ENCODE results near the gene CCDC73. TPM values are rescaled to one million over a fixed set of nuclear protein-coding genes. Genes with fewer than 3 reads are reported as not detected.

CCDC73 gene
- total RNA-seq, 1 donor from 2014 or later: not detected

GRCh38 chr11:32658639-32659406 lies 135.6 kb downstream of the CCDC73 start:
- H3K27me3 ChIP-seq: no peaks in the 10 kb centered on the region
- H3K27ac ChIP-seq: no peak overlapping the region
- no peaks in the 10 kb centered on the region for H3K4me1 ChIP-seq
- DNase-seq (ENCODE audit: low spot score in 2 of 2): no peak
- H3K4me3 ChIP-seq: no peak overlapping the region
- no peak for TF ChIP-seq CTCF (IDR thresholded peaks at IDR 0.05)
- no peaks in the 10 kb centered on the region for H3K9me3 ChIP-seq
- intact Hi-C loops (cut with DNase I): no loop called here
- H3K36me3 ChIP-seq: no peaks in the 10 kb centered on the region

- intact Hi-C loops (cut with DNase I): no loop called here
- H3K36me3 ChIP-seq: no peaks in the 10 kb centered on the region
- no peak overlapping the region for H3K27ac ChIP-seq
- no peak overlapping the region for H3K4me3 ChIP-seq
- no peaks in the 10 kb centered on the region for H3K4me1 ChIP-seq
- H3K27me3 ChIP-seq: no peaks in the 10 kb centered on the region
- H3K9me3 ChIP-seq: no peaks in the 10 kb centered on the region
- DNase-seq (ENCODE audit: low spot score in 2 of 2): no peak
- no peak for TF ChIP-seq CTCF (IDR thresholded peaks at IDR 0.05)
These were observed 150.9 kb downstream of the CCDC73 start for GRCh38 chr11:32643526-32643925.

- no peaks in the 10 kb centered on the region for H3K9me3 ChIP-seq
- no peaks in the 10 kb centered on the region for H3K36me3 ChIP-seq
- intact Hi-C loops (cut with DNase I): no loop called here
- no peak overlapping the region for H3K27ac ChIP-seq
- H3K4me1 ChIP-seq: no peaks in the 10 kb centered on the region
- no peak overlapping the region for H3K4me3 ChIP-seq
- TF ChIP-seq CTCF (IDR thresholded peaks at IDR 0.05): no peak
- no peak for DNase-seq (ENCODE audit: low spot score in 2 of 2)
- H3K27me3 ChIP-seq: no peaks in the 10 kb centered on the region
These were observed 153.1 kb downstream of the CCDC73 start for GRCh38 chr11:32641361-32641760.

- Histone ChIP-seq H3K36me3 (no peaks in the 10 kb centered on the region), H3K4me1 (no peaks in the 10 kb centered on the region), H3K9me3 (no peaks in the 10 kb centered on the region), H3K27me3 (no peaks in the 10 kb centered on the region), H3K27ac (no peak overlapping the region), H3K4me3 (no peak overlapping the region)
- intact Hi-C loops (cut with DNase I): no loop called here
- no peak for DNase-seq (ENCODE audit: low spot score in 2 of 2)
- TF ChIP-seq CTCF (IDR thresholded peaks at IDR 0.05): no peak
These were observed 158.6 kb downstream of the CCDC73 start for GRCh38 chr11:32635819-32636218.

GRCh38 chr11:32630844-32631243 lies 163.6 kb downstream of the CCDC73 start:
- no peak overlapping the region for H3K27ac ChIP-seq
- no peaks in the 10 kb centered on the region for H3K36me3 ChIP-seq
- DNase-seq (ENCODE audit: low spot score in 2 of 2): no peak
- intact Hi-C loops (cut with DNase I): no loop called here
- no peaks in the 10 kb centered on the region for H3K4me1 ChIP-seq
- H3K4me3 ChIP-seq: no peak overlapping the region
- no peaks in the 10 kb centered on the region for H3K27me3 ChIP-seq
- TF ChIP-seq CTCF (IDR thresholded peaks at IDR 0.05): no peak
- H3K9me3 ChIP-seq: no peaks in the 10 kb centered on the region

Measured in ascending aorta (tissue), 2 donors.